Measurements from ENCODE around the gene HACD2. TPM values are rescaled to one million over a fixed set of nuclear protein-coding genes. Genes with fewer than 3 reads are reported as not detected.

HACD2 gene
- total and polyA plus RNA-seq, 10 of the 15 experiments (the other 5 are each of a cell fraction or from before 2014, with no cell fraction given), result 9.1 to 30.0 (median 18.8) TPM

- WGBS (ENCODE audit: insufficient coverage, insufficient replicate concordance, low lambda C conversion rate, missing lambda C conversion rate), result 75% methylated on average over 4 of the region's 4 CpGs
- TF ChIP-seq NR2F1 (conservative IDR thresholded peaks at IDR 0.05) (no peak), JUNB (IDR thresholded peaks at IDR 0.05) (no peak), RB1 (IDR thresholded peaks at IDR 0.05; ENCODE audit: borderline replicate concordance) (no peak), IRF5 (IDR thresholded peaks at IDR 0.05; ENCODE audit: borderline replicate concordance) (no peak), KLF5 (IDR thresholded peaks at IDR 0.05; ENCODE audit: partially characterized antibody) (no peak), JUND (IDR thresholded peaks at IDR 0.05; ENCODE audit: low read depth, low read length) (no peak), TAF1 (IDR thresholded peaks at IDR 0.05; ENCODE audit: borderline replicate concordance, low read depth, low read length) (no peak), FOXK2 (IDR thresholded peaks at IDR 0.05) (no peak), MTA2 (IDR thresholded peaks at IDR 0.05; ENCODE audit: low read depth) (no peak), POLR2A (IDR thresholded peaks at IDR 0.05; ENCODE audit: low read depth, low read length) (no peak), MYC (IDR thresholded peaks at IDR 0.05; ENCODE audit: insufficient read depth, insufficient read length, insufficient replicate concordance, low read length, severe bottlenecking) (no peak), ZNF24 (IDR thresholded peaks at IDR 0.05) (no peak), PRDM15 (CRISPR knock-in tag; IDR thresholded peaks at IDR 0.05) (no peak), KDM1A (IDR thresholded peaks at IDR 0.05; ENCODE audit: borderline replicate concordance) (no peak), ETV6 (conservative IDR thresholded peaks at IDR 0.05 in 1 of 2, IDR thresholded peaks at IDR 0.05 in 1 of 2; ENCODE audit: borderline replicate concordance in 1 of 2, low read depth in 1 of 2) (no peak)
- BruUV-seq (replicated peaks), result no TSS peak
- no peak overlapping the region for H3K4me3 ChIP-seq
- FAIRE-seq (no peak), DNase-seq (ENCODE audit: low read depth, low spot score) (no peak), ATAC-seq (no peak)
- H3K27ac ChIP-seq (ENCODE audit: control insufficient read depth, insufficient read depth), result no peak overlapping the region
- no peaks in the 10 kb centered on the region for H3K27me3 ChIP-seq (replicated peaks in 1 of 2; ENCODE audit: control insufficient read depth in 2 of 2, insufficient read depth in 2 of 2, low read length in 1 of 2)
- ChIA-PET POLR2A (no interaction called here), RAD21 (ENCODE audit: unreplicated experiment) (no interaction called here), SMC1A (ENCODE audit: uncharacterized antibody, unreplicated experiment) (no interaction called here), CTCF (interaction anchor here (2.2 kb wide), 1 partner anchor 23 kb away, joined by 11 read pairs; no protein-coding TSS in a partner anchor)
- in situ Hi-C loops (cut with MboI) (no loop called here), intact Hi-C loops (cut with micrococcal nuclease; ENCODE audit: unreplicated experiment) (no loop called here)
- H4K20me1 ChIP-seq (ENCODE audit: control insufficient read depth, insufficient read depth), result no peaks in the 10 kb centered on the region
- H3K4me2 ChIP-seq (ENCODE audit: control insufficient read depth, insufficient read depth), result no peak overlapping the region
- no peaks in the 10 kb centered on the region for H3K79me2 ChIP-seq (ENCODE audit: control insufficient read depth, insufficient read depth, low read length)
- no peaks in the 10 kb centered on the region for H3K36me3 ChIP-seq (ENCODE audit: control insufficient read depth in 2 of 2, insufficient read depth in 2 of 2, low read length in 1 of 2)
- no peak overlapping the region for H3K9ac ChIP-seq (ENCODE audit: control insufficient read depth, insufficient read depth, low read length)
- H3K4me1 ChIP-seq (ENCODE audit: control insufficient read depth, insufficient read depth, low read length), result no peaks in the 10 kb centered on the region
- H2AFZ ChIP-seq (ENCODE audit: control insufficient read depth, low read depth, low read length), result no peak overlapping the region
- H3K9me3 ChIP-seq (replicated peaks; ENCODE audit: control insufficient read depth, insufficient read depth, low read length), result no peaks in the 10 kb centered on the region
Measured at GRCh38 chr3:123629747-123630047, 44.8 kb upstream of the HACD2 start.
